Colonic mucosa (tissue), 4 donors: Measurements from ENCODE around the gene CD209. TPM values are rescaled to one million over a fixed set of nuclear protein-coding genes. Genes with fewer than 3 reads are reported as not detected.

Experiments used
- DNase-seq: peaks from one replicate; pipeline ENCODE4 v3.0.0-alpha.2; 2020
- H3K27ac ChIP-seq: fragments of 200-600 bp; one replicate; pipeline ENCODE4 v1.8.0; 2021
- H3K27me3 ChIP-seq: fragments of 200-600 bp; one replicate; pipeline ENCODE4 v1.8.0; 2021
- H3K36me3 ChIP-seq: fragments of 200-600 bp; one replicate; pipeline ENCODE4 v1.8.0; 2021
- H3K4me1 ChIP-seq: fragments of 200-600 bp; one replicate; pipeline ENCODE4 v1.8.0; 2021; ENCODE audit warnings: mild to moderate bottlenecking
- H3K4me3 ChIP-seq: fragments of 200-600 bp; one replicate; pipeline ENCODE4 v1.8.0; 2021
- H3K9ac ChIP-seq, 2 donors: one replicate each; pipeline ENCODE4 v1.7.0; 2013; ENCODE audit warnings: control low read depth in 2 of 2, low read depth in 2 of 2, low read length in 2 of 2
- H3K9me3 ChIP-seq: fragments of 200-600 bp; one replicate; pipeline ENCODE4 v1.8.0; 2021
- intact Hi-C: fragments of 100-400 bp; cut with DNase I; formaldehyde crosslinking; loops from one replicate; pipeline ENCODE4 v1.14.1; 2022
- total RNA-seq, 2 donors: library from RNA; stranded (reverse); fragmentation: NEBNext Ultra II Directional in 1 of 2; extraction: Animal tissue kit (Norgen Biotek cat#: 25700) in 1 of 2; gene quantifications; one replicate each; pipeline ENCODE4 v1.2.1, GENCODE V29; 2021
- TF ChIP-seq, protein P1 (sequence below): fragments of 200-600 bp; IDR thresholded peaks from one replicate; pipeline ENCODE4 v1.8.0; 2022; ENCODE audit warnings: antibody characterized with exemption, mild to moderate bottlenecking
- donor health status: healthy.
- donor health status: DM: no; HTN: no; CAD: no.
- donor health status: DM: no; HTN: no; CAD: no.

The CD209 gene
- total RNA-seq, 2 donors from 2014 or later: 4.0 to 12.1 TPM

DNA sequence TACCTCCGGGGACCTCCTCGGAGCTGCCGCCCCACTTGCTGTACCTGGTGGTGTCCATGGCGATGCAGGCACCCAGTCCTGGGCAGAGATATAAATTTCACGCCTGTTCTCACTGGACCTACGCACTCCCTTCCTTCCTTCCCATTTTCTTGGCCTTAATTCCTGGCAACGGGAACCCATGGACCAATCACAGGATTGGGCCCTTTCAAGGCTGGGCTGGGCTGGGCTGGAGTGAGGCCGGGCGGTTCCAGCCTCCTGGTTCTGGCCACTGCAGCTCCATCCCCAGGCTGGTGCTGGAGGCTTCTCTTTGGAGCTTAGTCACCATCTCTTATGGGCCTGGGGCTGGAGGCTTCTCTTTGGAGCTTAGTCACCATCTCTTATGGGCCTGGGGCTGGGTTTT is 15.3 kb downstream of the CD209 start, which contains the start of gene CLEC4G:
Gene CLEC4G, minus strand, starts transcription at position 66 of the 400 bp plus-strand sequence. Its CDS starts 8 bp downstream, at position 58.
- no peak within 1 kb of the TSS for H3K4me3 ChIP-seq
- H3K36me3 ChIP-seq: no peaks in the 10 kb centered on the region
- no peaks in the 10 kb centered on the region for H3K4me1 ChIP-seq
- H3K27ac ChIP-seq: no peak within 1 kb of the TSS
- DNase-seq: no peak
- TF ChIP-seq, protein P1, sequence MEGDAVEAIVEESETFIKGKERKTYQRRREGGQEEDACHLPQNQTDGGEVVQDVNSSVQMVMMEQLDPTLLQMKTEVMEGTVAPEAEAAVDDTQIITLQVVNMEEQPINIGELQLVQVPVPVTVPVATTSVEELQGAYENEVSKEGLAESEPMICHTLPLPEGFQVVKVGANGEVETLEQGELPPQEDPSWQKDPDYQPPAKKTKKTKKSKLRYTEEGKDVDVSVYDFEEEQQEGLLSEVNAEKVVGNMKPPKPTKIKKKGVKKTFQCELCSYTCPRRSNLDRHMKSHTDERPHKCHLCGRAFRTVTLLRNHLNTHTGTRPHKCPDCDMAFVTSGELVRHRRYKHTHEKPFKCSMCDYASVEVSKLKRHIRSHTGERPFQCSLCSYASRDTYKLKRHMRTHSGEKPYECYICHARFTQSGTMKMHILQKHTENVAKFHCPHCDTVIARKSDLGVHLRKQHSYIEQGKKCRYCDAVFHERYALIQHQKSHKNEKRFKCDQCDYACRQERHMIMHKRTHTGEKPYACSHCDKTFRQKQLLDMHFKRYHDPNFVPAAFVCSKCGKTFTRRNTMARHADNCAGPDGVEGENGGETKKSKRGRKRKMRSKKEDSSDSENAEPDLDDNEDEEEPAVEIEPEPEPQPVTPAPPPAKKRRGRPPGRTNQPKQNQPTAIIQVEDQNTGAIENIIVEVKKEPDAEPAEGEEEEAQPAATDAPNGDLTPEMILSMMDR: no peak
- no peak within 1 kb of the TSS for H3K9ac ChIP-seq
- H3K27me3 ChIP-seq: peaks cover 15% of the 10 kb centered on the region
- intact Hi-C loops: no loop called here
- no peaks in the 10 kb centered on the region for H3K9me3 ChIP-seq

DNA sequence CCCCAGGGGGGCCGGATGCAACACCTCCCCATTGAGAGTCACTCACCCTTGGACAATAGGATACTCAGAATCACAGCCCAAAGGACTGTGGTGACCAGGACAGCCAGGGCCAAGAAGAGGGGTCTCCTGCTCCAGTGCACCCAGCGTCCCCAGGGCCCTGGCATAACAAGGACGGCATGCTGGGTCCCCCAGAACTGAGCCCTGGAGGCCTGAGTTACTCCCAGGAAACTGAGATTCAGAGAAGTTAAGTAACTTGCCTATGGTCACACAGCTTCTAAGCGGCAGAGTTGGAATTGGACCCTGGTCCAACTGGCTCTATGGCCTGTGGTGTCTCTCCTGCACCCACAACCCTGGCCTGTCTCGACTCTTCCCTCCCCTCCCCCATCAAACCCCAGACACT is 15.7 kb downstream of the CD209 start:
- intact Hi-C loops: no loop called here
- TF ChIP-seq, protein P1: no peak

DNA sequence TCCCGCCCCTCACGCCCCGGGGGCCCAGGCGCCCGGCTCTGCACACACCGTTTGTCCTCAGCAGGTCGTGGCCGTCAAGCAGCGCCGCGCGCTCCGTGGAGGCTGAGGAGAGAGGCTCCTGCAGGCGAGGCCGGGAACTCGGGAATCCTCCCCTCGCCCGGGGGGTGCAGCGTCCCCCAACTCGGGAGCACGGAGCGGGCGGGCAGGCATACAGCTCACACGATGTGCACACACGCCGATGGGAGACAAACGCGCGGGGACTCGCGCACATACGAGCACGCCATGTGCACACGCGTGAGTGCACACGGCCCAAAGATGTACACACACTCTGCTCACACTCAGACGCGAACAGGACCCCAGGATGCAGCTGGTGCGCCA is 16.1 kb downstream of the CD209 start:
- TF ChIP-seq, protein P1: no peak
- no peak for DNase-seq
- peaks cover 15% of the 10 kb centered on the region for H3K27me3 ChIP-seq
- H3K4me3 ChIP-seq: no peak overlapping the region
- H3K9ac ChIP-seq: no peak overlapping the region
- no peaks in the 10 kb centered on the region for H3K9me3 ChIP-seq
- no peaks in the 10 kb centered on the region for H3K36me3 ChIP-seq
- no peaks in the 10 kb centered on the region for H3K4me1 ChIP-seq
- H3K27ac ChIP-seq: no peak overlapping the region
- intact Hi-C loops: no loop called here

More for the DNA sequence above, 15.7 kb downstream of the CD209 start:
- DNase-seq: no peak
- H3K27me3 ChIP-seq: peaks cover 15% of the 10 kb centered on the region
- no peak overlapping the region for H3K4me3 ChIP-seq
- no peak overlapping the region for H3K9ac ChIP-seq
- H3K27ac ChIP-seq: no peak overlapping the region
- no peaks in the 10 kb centered on the region for H3K9me3 ChIP-seq
- no peaks in the 10 kb centered on the region for H3K36me3 ChIP-seq
- no peaks in the 10 kb centered on the region for H3K4me1 ChIP-seq

DNA sequence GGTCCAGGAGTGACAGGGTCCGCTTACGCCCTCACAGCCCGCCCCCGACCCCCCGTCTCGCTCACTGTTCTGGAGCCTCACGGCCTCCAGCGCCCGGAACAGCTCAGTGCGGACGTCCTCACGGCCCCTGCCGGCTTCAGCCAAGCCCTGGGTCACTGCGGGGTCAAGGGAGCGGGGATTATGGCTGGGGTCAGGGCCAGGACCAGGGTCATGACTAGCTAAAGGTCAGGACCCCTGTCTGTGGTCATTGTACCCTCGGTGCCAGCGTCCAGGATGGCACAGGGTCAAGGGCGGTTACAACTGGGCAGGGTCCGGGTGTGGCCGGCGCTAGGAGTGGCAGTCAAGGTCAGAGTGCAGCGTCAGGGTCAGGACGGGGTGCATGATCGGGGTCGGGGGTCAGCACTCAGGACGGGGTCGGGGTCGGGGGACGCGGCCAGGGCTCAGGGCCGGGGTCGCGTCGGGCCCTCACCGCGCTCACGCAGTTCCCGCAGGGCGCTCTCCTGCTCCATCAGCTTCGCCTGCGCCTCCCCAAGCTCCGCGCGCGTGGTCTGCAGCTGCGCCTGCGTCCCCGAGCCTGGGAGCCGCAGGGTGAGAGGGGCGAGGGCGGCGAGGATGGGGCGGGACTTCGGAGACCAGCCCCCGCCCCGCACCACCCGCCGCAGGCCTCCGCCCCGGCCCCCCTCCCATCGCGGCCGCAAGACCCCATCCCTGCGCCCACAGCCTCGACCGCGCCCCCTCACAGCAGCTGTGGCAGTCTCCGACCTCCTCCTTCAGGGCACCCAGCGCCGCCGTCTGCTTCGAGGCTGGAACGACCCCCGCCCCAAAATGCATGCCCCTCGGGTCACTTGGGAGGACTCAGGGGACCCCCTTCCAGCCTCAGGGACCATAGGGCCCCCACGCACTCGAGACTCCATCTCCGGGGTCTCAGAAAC is 16.8 kb downstream of the CD209 start:
- H3K9ac ChIP-seq: no peak overlapping the region
- no peaks in the 10 kb centered on the region for H3K4me1 ChIP-seq
- H3K36me3 ChIP-seq: no peaks in the 10 kb centered on the region
- TF ChIP-seq, protein P1: no peak
- peaks cover 15% of the 10 kb centered on the region for H3K27me3 ChIP-seq
- no peak overlapping the region for H3K4me3 ChIP-seq
- DNase-seq: no peak
- H3K27ac ChIP-seq: no peak overlapping the region
- intact Hi-C loops: no loop called here
- no peaks in the 10 kb centered on the region for H3K9me3 ChIP-seq

DNA sequence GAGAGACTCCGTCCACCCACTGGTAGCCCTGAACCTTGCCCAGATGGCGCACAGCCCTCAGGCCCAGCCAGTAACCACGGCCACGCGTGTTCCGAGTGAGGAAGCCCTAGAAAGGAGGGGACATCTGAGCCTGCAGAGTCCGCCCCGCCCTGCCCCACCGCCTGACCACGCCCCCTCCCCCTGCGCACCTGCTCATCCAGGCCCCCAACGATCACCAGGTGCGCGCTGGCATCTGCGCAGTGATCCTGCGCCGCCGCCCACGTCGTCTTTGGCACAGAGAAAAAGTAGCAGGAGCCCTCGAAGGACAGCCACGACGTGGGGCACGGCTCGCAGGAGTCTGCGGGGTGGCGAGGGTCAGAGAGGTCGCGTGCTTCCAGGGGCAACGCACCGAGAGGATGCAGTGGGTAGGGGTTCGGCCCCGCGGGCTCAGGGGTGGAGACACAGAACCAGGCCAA is 17.5 kb downstream of the CD209 start:
- no peak for DNase-seq

More for the DNA sequence above, 17.5 kb downstream of the CD209 start:
- no peak overlapping the region for H3K4me3 ChIP-seq
- no peaks in the 10 kb centered on the region for H3K4me1 ChIP-seq
- no peaks in the 10 kb centered on the region for H3K9me3 ChIP-seq
- no peak overlapping the region for H3K27ac ChIP-seq
- H3K9ac ChIP-seq: no peak overlapping the region
- H3K27me3 ChIP-seq: peaks cover 15% of the 10 kb centered on the region
- TF ChIP-seq, protein P1: no peak
- intact Hi-C loops: no loop called here
- H3K36me3 ChIP-seq: no peaks in the 10 kb centered on the region
